Measurements from ENCODE around the gene OBSCN.
A peak's percentile ranks its signal among the peaks of the same experiment; 100 is the strongest.

Gene OBSCN

GRCh38 chr1:228360533-228361313 lies 152.9 kb downstream of the OBSCN start:
- no peak for DNase-seq

- DNase-seq: no peak
Observed at GRCh38 chr1:228361314-228362140, 153.7 kb downstream of the OBSCN start.

GRCh38 chr1:228362141-228362883 lies 154.5 kb downstream of the OBSCN start:
- no peak for DNase-seq

DNA sequence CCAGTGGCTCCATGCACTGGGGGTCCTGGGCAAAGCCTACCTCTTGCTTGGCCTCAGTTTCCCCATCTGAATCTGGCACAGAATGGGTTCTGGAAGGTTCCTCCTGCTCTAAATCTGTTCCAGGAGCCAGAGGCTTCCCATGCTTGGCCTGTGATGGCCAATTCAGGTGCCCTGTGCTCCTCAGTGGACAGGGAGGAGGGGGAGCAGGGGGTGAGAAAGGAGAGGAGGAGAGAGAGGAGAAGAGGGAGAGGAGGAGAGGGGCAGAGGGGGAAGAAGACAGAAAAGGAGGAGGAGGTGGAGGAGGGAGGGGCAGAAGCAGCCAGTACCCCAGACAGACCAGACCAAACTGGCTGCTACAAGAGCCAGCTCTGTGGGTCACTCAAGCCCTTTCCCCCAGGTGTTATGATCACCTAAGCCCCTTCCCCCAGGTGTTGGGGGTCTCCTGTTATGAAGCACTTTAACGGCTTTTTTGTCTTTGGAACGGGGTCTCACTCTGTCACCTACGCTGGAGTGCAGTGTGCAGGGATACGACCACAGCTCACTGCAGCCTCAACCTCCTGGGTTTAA lies 155.1 kb downstream of the OBSCN start:
- no peak for DNase-seq

GRCh38 chr1:228363686-228364067 lies 155.8 kb downstream of the OBSCN start:
- DNase-seq: no peak

DNA sequence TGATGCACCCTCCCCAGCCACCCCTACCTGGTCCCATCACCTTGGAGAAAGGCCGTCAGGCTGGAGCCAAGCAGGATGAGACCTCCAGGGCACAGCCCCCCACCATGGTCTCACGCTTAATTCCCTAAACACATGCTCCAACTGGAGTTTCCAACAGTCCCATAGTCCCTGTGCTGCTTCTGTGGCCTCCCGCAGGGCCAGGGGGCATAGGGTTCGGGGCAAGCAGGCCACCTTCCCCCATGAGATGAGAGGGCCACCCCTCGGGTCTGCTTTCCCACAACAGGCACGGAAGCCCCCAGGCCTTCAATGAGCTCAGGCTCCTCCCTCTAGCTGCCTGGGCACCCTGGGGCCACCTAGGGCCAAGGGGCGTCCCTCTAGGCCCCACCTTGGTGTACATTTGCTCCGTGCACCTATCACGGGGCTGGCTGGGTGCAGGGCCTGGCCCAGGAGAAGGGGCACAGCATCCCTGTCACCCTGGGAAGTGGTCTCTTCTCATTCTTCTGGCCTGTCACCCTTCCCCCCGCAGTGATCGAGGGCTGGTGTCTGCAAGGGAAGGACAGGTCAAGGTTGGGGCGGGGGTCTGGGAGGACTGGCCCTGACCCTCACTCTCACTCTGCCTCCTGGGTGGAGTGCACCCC lies 156.3 kb downstream of the OBSCN start:
- no peak for DNase-seq

DNA sequence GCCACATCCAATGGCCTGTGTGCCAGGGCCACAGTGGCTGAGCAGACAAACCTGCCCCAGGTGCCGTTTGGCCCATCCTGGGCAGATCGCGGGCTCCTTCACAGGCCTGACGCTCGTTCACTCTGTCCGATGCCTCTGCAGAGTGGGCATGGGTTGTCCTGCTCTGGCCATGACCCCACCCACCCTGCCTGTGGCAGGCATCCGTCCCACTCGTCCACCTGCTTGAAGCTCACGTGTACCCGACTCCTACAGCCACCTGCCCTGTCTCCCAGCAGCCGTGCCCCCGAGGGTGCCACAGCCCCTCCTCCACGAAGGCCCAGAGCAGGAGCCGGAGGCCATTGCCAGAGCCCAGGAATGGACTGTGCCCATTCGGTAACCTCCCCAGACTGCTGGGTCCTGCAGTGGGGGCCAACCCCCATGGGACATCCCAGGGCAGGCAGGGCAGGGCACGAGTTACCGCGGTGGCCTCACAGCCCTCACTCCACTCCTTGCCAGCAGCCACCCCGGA lies 156.9 kb downstream of the OBSCN start:
- DNase-seq: no peak

- no peak for DNase-seq
Observed at GRCh38 chr1:228365271-228366061, 157.6 kb downstream of the OBSCN start.

DNA sequence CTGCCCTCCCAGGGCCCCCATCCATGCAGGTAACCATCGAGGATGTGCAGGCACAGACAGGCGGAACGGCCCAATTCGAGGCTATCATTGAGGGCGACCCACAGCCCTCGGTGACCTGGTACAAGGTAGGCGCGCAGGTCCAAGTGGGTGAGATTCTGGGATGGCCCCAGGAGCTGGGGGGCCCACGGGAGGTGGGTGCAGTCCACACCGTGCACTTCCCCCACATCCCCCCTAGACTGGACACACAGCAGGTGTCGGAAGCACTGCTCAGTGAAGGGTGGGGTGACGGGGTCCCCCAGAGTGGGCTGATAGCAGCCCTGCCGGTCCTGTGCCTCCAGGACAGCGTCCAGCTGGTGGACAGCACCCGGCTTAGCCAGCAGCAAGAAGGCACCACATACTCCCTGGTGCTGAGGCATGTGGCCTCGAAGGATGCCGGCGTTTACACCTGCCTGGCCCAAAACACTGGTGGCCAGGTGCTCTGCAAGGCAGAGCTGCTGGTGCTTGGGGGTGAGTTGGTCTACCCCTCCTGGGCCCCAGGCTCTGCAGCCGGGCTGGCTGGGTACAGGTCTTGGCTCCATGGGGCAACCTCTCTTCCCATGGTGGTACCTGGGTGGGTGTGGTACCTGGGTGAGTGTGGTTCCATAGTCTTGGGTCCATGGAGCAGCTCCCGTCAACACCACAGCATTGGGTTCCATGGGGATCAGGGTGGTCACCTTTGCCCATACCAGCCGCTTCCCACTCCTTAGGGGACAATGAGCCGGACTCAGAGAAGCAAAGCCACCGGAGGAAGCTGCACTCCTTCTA lies 158.4 kb downstream of the OBSCN start:
- no peak for DNase-seq

- DNase-seq: peak in 1 of 2 experiments; percentile 12
Observed at GRCh38 chr1:228366866-228367741, 159.3 kb downstream of the OBSCN start.

DNA sequence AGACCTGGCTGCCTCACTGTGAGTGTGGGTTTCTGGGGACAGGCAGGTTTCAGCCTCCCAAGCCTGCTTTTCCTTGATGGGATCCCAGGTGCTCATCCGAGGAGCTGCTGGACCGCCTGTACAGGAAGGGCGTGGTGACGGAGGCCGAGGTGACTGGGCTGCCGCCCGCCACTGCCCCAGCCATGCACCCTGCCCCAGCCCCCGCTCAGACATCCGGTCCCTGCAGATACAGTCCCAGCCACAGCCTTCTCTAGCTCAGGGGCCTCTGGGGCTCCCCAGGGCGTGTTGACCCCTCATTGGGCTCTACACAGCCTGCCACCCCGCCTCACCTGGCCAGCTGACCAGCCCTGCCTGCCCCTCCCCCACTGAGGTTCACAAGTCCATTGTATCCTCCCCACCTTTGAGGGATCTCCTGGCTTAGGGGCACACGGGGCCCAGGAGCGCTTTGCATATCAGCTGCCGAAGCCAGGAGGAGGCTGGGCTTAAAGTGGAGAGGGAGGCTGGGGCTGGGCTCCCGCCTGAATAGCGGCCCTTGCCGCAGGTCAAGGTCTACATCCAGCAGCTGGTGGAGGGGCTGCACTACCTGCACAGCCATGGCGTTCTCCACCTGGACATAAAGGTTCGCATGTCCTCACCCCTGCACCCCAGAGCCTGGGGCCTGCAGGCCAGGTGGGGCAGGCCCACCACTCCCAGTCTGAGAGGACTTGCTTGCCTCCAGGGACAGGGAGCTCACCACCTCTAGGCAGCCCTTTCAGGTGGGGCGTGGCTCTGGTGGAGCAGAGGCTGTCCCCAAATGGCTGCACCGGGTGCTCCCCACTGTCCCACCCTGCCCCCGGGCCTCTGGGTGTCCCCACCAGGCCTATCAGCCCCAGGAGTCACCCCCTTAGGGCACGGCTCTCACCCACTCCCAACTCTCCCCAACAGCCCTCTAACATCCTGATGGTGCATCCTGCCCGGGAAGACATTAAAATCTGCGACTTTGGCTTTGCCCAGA lies 160.3 kb downstream of the OBSCN start:
- DNase-seq: peak; percentile 40 to 84

GRCh38 chr1:228368801-228369607 lies 161.2 kb downstream of the OBSCN start:
- DNase-seq: no peak

DNA sequence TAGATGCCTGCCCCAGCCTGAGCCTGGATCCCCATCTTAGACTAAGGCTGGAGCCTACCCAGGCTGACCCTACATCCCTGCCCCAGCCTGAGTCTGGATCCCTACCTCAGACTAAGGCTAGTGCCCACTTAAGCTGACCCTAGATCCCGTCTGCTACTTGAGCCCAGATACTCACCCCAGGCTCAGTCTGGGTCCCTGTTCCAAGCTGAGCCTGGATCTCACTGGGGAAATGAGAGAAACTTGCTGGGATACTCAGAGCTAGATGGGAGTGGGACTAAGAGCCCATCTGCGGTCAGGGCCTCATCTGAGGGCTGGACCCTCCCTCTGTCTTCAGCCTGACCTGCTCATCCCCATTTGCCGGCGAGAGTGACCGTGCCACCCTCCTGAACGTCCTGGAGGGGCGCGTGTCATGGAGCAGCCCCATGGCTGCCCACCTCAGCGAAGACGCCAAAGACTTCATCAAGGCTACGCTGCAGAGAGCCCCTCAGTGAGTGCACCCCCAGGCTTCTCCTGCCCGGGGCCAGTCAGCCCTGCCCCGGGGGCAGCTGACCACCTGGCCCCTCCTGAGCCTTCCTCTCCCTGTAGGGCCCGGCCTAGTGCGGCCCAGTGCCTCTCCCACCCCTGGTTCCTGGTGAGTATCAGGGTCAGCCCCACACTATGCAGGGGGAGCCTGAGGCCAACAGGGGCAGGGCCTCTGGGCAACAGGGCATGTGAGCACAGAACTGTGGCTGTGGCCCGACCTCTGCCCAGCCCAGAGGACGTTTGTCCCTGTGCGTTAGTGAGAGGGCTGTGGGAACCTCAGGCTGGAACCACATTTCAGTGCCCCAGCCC lies 162.0 kb downstream of the OBSCN start:
- no peak for DNase-seq

GRCh38 chr1:228370439-228370940 lies 162.6 kb downstream of the OBSCN start:
- no peak for DNase-seq

GRCh38 chr1:228370941-228371740 lies 163.3 kb downstream of the OBSCN start:
- peak in 1 of 2 experiments; percentile 57 for DNase-seq
